ENCODE data around the gene TXNDC12. TPM values are rescaled to one million over a fixed set of nuclear protein-coding genes. Genes with fewer than 3 reads are reported as not detected.

The TXNDC12 gene
- total and polyA plus RNA-seq, 9 of the 15 experiments (the other 6 are each of a cell fraction or from before 2014, with no cell fraction given) = 17.0 to 60.8 (median 37.8) TPM

GRCh38 chr1:52033190-52034049 is 21.6 kb downstream of the TXNDC12 start, which contains the start of gene KTI12 (continued):
- TF ChIP-seq RERE (CRISPR knock-in tag; IDR thresholded peaks at IDR 0.05; ENCODE audit: borderline replicate concordance) = peak; percentile 78; the same call in 1 of the 2 replicates
- TF ChIP-seq TBP (optimal IDR thresholded peaks at IDR 0.05; ENCODE audit: low read depth, low read length) = peak; percentile 73
- TF ChIP-seq, protein P1, sequence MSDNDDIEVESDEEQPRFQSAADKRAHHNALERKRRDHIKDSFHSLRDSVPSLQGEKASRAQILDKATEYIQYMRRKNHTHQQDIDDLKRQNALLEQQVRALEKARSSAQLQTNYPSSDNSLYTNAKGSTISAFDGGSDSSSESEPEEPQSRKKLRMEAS (CRISPR knock-in tag; IDR thresholded peaks at IDR 0.05) = peak; percentile 94
- TF ChIP-seq, protein P2, sequence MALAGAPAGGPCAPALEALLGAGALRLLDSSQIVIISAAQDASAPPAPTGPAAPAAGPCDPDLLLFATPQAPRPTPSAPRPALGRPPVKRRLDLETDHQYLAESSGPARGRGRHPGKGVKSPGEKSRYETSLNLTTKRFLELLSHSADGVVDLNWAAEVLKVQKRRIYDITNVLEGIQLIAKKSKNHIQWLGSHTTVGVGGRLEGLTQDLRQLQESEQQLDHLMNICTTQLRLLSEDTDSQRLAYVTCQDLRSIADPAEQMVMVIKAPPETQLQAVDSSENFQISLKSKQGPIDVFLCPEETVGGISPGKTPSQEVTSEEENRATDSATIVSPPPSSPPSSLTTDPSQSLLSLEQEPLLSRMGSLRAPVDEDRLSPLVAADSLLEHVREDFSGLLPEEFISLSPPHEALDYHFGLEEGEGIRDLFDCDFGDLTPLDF (CRISPR knock-in tag; IDR thresholded peaks at IDR 0.05) = peak; percentile 83; the same call in 1 of the 2 replicates
- TF ChIP-seq BHLHE40 (IDR thresholded peaks at IDR 0.05; ENCODE audit: low read length) = no peak
- TF ChIP-seq ZFP30 (CRISPR knock-in tag; IDR thresholded peaks at IDR 0.05; ENCODE audit: borderline replicate concordance) = no peak
- TF ChIP-seq, protein P3, sequence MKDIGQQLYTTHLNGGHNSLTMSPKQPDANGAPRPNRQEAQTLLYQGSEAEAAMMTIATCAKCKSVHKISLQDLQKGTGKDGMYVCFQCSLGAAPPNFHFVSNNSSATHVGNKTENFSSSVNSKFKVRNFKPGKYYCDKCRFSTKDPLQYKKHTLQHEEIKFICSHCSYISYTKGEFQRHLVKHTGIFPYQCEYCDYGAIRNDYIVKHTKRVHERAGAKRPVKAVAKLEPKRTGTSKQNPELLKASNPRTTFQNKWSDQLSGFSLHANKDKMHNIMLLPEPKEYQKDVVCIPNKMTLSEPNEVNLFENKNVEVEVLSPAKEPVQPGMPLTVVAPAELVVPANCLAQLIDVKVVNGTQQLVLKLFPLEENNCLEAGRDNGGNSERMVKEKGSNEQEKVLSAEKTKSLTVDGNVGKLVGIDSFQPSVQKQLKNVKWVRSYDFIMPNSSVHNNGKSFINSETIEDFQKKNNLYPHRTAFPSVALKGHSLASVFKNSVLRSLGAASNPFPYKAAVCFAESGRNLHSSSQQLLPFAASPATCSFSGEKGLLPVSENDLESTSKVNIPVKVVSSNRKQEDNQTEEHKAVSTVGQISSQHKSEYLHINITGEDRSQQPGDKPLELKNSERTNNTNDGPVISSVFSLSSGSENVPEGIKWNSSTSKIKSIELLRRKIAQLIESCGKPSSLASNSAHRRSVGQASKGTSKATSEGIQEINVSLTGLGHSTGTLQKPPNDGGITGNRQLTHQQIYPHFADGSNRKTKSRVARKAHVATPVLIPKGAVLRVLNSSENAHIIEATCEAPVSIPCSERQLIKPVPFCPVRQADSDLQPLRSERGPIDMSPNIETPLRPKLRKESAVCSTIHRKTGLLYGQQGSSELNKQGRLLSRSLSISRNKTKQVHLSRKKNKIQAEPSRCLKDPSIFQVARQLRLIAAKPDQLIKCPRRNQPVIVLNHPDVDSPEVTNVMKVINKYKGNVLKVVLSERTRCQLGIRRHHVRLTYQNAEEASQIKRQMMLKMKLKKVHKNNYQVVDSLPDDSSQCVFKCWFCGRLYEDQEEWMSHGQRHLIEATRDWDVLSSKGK (CRISPR knock-in tag; IDR thresholded peaks at IDR 0.05) = no peak
- 0 out of 4 replicates have a peak, but pooled peaks of 1 of the 2 experiments have one; percentile 47 for TF ChIP-seq TRIM24 (IDR thresholded peaks at IDR 0.05)
- no peak for TF ChIP-seq RAD51 (IDR thresholded peaks at IDR 0.05; ENCODE audit: borderline replicate concordance, low read depth)
- TF ChIP-seq ZNF766 (CRISPR knock-in tag; conservative IDR thresholded peaks at IDR 0.05) = 0 out of 2 replicates have a peak, but pooled peaks have one; percentile 37
- no peak for TF ChIP-seq RBM14 (IDR thresholded peaks at IDR 0.05; ENCODE audit: borderline replicate concordance, insufficient read depth, low read depth, low read length)
- TF ChIP-seq KHSRP (IDR thresholded peaks at IDR 0.05) = 0 out of 2 replicates have a peak, but pooled peaks have one; percentile 27
- no peak for TF ChIP-seq MCM3 (IDR thresholded peaks at IDR 0.05)
- no peak for TF ChIP-seq ZNF253 (CRISPR knock-in tag; conservative IDR thresholded peaks at IDR 0.05)
- no peak for TF ChIP-seq JUNB (CRISPR knock-in tag; conservative IDR thresholded peaks at IDR 0.05)
